ENCODE measurements around the gene TMEM255A.
A peak's percentile ranks its signal among the peaks of the same experiment; 100 is the strongest.

Gene TMEM255A

GRCh38 chrX:120269373-120270035 is 41.8 kb downstream of the TMEM255A start:
- DNase-seq (ENCODE audit: low read depth in 3 of 3, low spot score in 1 of 3): no peak

DNA sequence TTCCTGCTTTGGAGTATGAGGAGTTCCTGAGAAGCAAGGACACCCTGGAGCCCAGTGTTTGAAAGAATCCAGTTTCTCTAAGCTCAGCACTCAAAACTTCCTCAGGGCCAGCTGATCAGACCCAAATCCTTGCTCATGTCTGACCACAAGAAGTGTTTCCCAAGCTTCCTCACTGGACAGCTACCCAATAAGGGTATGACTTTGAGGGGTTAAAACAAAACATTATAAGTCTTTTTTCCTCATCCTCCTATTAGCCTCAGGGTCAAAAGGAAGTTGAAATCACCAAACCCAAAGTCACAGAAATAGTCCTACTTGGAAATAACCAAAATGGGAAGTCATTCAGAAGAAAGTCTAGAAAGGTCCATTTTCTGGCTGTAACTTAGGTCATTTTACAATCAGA is 46.9 kb downstream of the TMEM255A start:
- DNase-seq (ENCODE audit: low read depth in 3 of 3, low spot score in 1 of 3): no peak

GRCh38 chrX:120262859-120263708 is 48.2 kb downstream of the TMEM255A start:
- DNase-seq (ENCODE audit: low read depth in 3 of 3, low spot score in 1 of 3): no peak

DNA sequence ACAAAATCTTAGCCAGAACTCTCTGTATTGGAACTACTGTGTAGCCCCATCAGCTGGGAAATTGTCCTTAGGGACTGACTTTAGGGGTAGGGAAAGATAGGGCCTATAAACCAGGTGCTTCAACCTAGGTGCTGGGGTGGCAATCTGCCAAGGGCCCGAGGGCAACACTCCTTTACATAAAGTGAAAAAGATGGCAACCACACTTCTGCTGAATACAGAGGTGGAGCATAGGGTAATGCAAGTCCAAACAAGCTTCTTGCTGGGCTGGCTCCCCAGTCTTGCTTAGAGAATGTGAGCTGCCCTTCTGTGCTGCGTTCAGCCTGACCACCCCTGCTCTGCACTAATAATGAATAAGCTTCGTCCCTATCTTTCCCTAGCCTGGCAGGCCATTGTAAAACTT is 50.9 kb downstream of the TMEM255A start:
- no peak for DNase-seq (ENCODE audit: low read depth in 3 of 3, low spot score in 1 of 3)

DNA sequence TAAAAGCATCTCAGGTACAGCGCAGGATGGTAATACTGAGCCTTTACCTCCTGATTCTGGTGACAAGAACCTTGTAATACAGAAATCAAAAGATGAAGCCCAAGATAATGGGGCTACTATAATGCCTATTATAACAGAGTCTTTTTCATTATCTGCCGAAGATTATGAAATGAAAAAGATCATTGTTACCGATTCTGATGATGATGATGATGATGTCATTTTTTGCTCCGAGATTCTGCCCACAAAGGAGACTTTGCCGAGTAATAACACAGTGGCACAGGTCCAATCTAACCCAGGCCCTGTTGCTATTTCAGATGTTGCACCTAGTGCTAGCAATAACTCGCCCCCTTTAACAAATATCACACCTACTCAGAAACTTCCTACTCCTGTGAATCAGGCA is 57.5 kb downstream of the TMEM255A start:
- DNase-seq (ENCODE audit: low read depth in 3 of 3, low spot score in 1 of 3): no peak

DNA sequence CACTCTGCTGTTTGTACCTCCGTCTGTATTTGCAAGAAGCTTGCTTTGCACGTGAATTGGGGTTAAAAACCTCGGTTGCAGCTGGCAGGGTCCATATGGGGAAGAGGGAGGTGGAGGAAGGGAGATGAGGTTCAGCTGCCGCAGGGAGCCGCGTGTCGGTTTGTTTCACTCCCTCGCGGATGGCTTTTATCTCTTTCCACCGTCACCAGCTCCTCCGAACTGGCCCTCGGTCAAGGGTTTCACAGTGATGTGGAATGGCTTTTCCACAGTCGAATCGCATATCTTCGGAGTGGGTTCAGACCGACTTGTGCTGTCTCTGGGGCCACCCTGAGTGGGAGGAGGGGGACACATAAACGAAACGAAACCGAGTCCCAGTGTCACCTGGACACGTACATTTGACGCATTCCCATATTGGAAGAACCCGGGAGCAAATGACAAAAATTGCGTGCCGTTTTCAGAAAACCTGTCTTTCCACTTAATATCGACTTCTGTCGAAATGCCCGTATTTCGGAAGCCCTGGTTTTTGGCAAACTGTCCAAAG is 59.7 kb downstream of the TMEM255A start:
- DNase-seq (ENCODE audit: low read depth in 3 of 3, low spot score in 1 of 3): peak in 1 of 3 donors; percentile 2

- DNase-seq (ENCODE audit: low read depth in 3 of 3, low spot score in 1 of 3): peak; percentile 50 to 61 (median 60)
Measured at GRCh38 chrX:120250522-120251271, 60.6 kb downstream of the TMEM255A start, which contains the start of gene ZBTB33. Gene ZBTB33 (plus strand): TSS chrX:120250812. CDS start chrX:120253416, 2,604 bp downstream.

DNA sequence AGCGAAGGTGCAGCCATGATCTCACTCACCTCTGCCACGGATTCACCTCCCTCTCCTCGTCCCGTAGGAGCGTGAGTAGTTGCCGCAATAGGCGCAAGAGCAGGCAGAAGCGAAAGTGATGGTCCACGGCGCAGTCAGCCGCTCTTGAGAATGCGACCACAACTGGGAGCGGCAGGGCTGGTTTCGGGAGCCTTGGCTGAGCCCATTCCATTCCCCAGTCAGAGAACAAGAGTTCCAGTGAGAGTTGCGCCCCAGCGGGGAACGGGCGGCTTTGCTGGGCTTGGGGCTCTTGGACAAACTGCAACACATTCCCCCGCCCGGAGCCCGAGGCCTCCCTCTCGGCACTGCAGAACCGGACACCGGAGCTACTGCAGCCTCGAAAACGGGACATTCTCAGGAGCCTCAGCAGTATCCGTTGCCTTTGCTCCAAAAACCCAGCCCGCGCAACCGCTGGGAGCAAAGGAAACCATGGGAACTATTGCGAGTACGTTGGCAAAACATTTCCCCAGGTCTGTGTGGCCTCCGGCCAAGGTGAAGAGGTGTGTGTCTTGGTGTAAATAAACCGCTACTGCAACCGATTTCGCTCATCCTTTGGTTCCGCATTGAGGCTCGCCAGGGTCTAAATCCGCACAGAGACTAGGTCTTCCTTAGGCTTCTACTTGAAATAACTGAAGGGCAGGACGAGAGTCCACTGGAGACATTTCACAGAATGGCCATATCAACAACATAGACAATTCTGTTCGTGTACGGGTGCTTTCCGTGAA is 66.3 kb downstream of the TMEM255A start:
- peak in 2 of 3 donors; percentile 19 to 32 for DNase-seq (ENCODE audit: low read depth in 3 of 3, low spot score in 1 of 3)

- no peak for DNase-seq (ENCODE audit: low read depth in 3 of 3, low spot score in 1 of 3)
Measured at GRCh38 chrX:120244395-120244734, 66.9 kb downstream of the TMEM255A start.

DNA sequence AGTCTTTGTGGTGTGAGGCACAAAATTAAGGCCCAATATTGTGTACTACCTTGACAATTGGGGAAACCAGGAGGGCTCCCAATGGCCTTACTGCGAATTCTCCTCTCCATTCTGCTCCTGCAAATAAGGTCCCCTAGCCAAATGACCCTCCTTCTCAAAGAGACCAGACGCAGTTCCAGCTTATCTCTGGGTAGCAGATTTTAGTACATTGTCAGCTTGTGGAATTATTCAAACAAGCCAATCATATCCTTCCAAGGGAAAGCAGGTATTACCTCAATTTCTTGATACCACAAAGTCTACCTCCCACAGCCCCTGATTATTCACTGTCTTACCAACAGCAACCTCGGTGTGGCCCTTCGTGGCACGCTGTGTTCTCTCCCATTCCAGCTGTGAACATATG is 68.4 kb downstream of the TMEM255A start:
- no peak for DNase-seq (ENCODE audit: low read depth in 3 of 3, low spot score in 1 of 3)

GRCh38 chrX:120238933-120239332 is 72.3 kb downstream of the TMEM255A start:
- no peak for DNase-seq (ENCODE audit: low read depth in 3 of 3, low spot score in 1 of 3)

GRCh38 chrX:120236687-120237479 is 74.4 kb downstream of the TMEM255A start:
- no peak for DNase-seq (ENCODE audit: low read depth in 3 of 3, low spot score in 1 of 3)

DNA sequence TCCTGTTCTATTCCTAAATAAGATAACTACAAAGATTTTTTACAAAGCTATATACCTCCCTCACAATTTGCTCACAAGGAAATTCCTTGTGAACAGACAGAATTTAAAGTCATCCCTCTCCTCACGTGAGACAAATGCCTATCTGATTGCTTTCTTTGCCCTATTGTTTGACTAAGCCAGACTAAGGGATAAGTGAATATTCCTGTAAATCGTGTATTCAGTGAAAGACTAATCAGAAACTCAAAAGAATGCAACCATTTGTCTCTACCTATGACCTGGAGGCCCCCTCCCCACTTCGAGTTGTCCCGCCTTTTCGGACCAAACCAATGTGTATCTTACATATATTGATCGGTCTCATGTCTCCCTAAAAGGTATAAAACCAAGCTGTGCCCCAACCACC is 76.0 kb downstream of the TMEM255A start:
- DNase-seq (ENCODE audit: low read depth in 3 of 3, low spot score in 1 of 3): no peak

- DNase-seq (ENCODE audit: low read depth in 3 of 3, low spot score in 1 of 3): no peak
Measured at GRCh38 chrX:120228187-120228908, 82.9 kb downstream of the TMEM255A start.

- DNase-seq (ENCODE audit: low read depth in 3 of 3, low spot score in 1 of 3): no peak
Measured at GRCh38 chrX:120224388-120224787, 86.9 kb downstream of the TMEM255A start.

GRCh38 chrX:120223374-120223773 is 87.9 kb downstream of the TMEM255A start:
- DNase-seq (ENCODE audit: low read depth in 3 of 3, low spot score in 1 of 3): no peak

DNA sequence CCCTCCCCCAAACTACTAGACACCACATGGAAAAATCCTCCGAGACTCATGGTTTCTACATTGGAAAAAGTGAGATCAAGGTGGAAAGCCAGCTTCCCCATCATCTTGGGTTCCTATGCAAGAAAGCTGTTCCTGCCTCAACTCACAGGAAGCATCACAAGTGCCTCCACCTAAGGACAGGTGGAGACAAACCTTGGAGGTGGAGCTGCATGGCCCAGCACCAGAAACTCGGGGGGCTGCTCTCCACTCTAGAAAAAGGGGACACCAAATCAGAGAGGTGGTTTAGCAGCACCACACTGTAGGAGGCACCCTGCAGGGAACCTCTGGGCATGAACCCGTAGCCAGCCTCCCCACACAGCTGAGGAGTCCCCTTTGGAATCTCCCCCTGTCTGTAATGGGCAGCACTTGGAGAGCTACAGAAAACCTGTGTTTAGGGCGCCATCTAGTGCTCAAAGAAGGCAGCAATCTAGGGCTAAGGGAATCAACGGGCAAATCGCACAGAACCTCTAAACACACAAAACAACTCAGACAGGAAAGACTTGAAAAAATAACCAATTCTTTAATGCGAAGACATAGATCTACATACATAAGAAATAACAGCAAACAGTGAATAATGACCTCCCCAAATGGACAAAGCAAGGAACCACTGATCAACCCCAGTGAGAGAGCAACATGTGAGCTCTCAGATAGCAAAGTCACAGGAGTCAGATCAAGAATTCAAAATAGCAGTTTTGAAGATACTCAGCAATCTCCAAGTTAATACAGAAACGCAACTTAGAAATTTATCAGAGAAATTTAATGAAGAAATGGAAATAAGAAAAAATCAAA is 97.6 kb downstream of the TMEM255A start:
- DNase-seq (ENCODE audit: low read depth in 3 of 3, low spot score in 1 of 3): peak in 2 of 3 donors; percentile 12 to 21

Measured in stimulated activated CD4-positive, alpha-beta T cell treated with anti-CD3 and anti-CD28 coated beads, TNF-alpha, amount 100 ng/mL, for 1 hour (primary cell).